GM23248 (cell line): ENCODE data around the gene SYNRG.

ENCODE experiments used
- EZH2 ChIP-seq: fragments of 200-600 bp; sonication (generic); IDR thresholded peaks from 2 replicates; pipeline ENCODE4 v1.6.1; 2018; ENCODE audit warnings: antibody characterized with exemption, mild to moderate bottlenecking; ENCODE audit not compliant: insufficient read depth, poor library complexity, severe bottlenecking
- EZH2phosphoT487 ChIP-seq: fragments of 200-600 bp; sonication (generic); IDR thresholded peaks from 2 replicates; pipeline ENCODE4 v1.6.1; 2018; ENCODE audit warnings: antibody characterized with exemption, moderate library complexity, mild to moderate bottlenecking, low read depth; ENCODE audit not compliant: insufficient read depth

DNA sequence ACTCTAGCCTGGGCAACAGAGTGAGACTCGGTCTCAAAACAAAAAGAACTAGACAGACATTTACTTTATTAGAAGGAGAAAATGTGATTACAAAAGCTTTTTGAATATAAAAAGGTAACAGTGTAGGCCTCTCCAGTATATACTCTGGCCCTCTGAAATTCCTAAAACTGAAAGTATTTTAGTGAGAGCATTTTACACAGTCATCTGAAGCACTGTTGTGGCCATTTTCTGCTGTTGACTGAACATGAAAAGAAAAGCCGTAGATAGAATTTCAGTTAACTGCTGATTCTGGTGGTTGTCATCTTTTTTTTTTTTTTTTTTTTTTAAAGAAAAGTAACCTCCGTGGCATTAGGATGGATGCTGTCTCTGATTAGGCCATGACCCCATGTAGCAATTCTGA lies 103.9 kb downstream of the SYNRG start:
- TF ChIP-seq EZH2 (no peak), EZH2phosphoT487 (no peak)
